Measurements from ENCODE around the gene IL22RA1. TPM values are rescaled to one million over a fixed set of nuclear protein-coding genes. Genes with fewer than 3 reads are reported as not detected.

IL22RA1 gene
- total and polyA plus RNA-seq, 2 donors from 2014 or later: 1.4 TPM

- DNase-seq: peak in 4 of 5 donors; percentile 48 to 81 (median 68)
- H3K27ac ChIP-seq (ENCODE audit: low read depth in 2 of 2, low read length in 2 of 2): peak overlapping the region; percentile 16 to 33
- intact Hi-C loops (cut with DNase I): no loop called here
These were observed 40.9 kb downstream of the IL22RA1 start for GRCh38 chr1:24101796-24102586.

GRCh38 chr1:24100945-24101737 is 41.8 kb downstream of the IL22RA1 start:
- Histone ChIP-seq H3K27ac (ENCODE audit: low read depth in 2 of 2, low read length in 2 of 2) (no peak overlapping the region), H3K9me3 (ENCODE audit: control insufficient read depth in 2 of 3, insufficient read depth in 1 of 3, low read length in 3 of 3) (no peaks in the 10 kb centered on the region), H3K27me3 (ENCODE audit: control insufficient read depth, insufficient read depth, low read length) (no peaks in the 10 kb centered on the region), H3K4me1 (ENCODE audit: control insufficient read depth in 2 of 3, insufficient read depth in 2 of 3, low read depth in 1 of 3, low read length in 3 of 3) (peaks cover 2 to 22% (median 10%) of the 10 kb centered on the region in 3 donors), H3K4me3 (ENCODE audit: low read length in 3 of 3) (no peak overlapping the region), H3K36me3 (ENCODE audit: control insufficient read depth in 2 of 3, insufficient read depth in 3 of 3, low read length in 3 of 3) (no peaks in the 10 kb centered on the region), H3K9ac (ENCODE audit: low read length in 3 of 3) (no peak overlapping the region)
- intact Hi-C loops (cut with DNase I): no loop called here
- no peak for FAIRE-seq
- peak in 1 of 5 donors; percentile 18 for DNase-seq
- no peak for TF ChIP-seq CTCF (IDR thresholded peaks at IDR 0.05; ENCODE audit: borderline replicate concordance, extremely low read depth, insufficient read depth)

More at GRCh38 chr1:24101796-24102586, 40.9 kb downstream of the IL22RA1 start:
- no peak for FAIRE-seq
- no peak overlapping the region for H3K9ac ChIP-seq (ENCODE audit: low read length in 3 of 3)
- H3K9me3 ChIP-seq (ENCODE audit: control insufficient read depth in 2 of 3, insufficient read depth in 1 of 3, low read length in 3 of 3): no peaks in the 10 kb centered on the region
- no peak overlapping the region for H3K4me3 ChIP-seq (ENCODE audit: low read length in 3 of 3)
- H3K4me1 ChIP-seq (ENCODE audit: control insufficient read depth in 2 of 3, insufficient read depth in 2 of 3, low read depth in 1 of 3, low read length in 3 of 3): peaks cover 2 to 22% (median 10%) of the 10 kb centered on the region in 3 donors
- no peak for TF ChIP-seq CTCF (IDR thresholded peaks at IDR 0.05; ENCODE audit: borderline replicate concordance, extremely low read depth, insufficient read depth)
- H3K36me3 ChIP-seq (ENCODE audit: control insufficient read depth in 2 of 3, insufficient read depth in 3 of 3, low read length in 3 of 3): no peaks in the 10 kb centered on the region
- H3K27me3 ChIP-seq (ENCODE audit: control insufficient read depth, insufficient read depth, low read length): no peaks in the 10 kb centered on the region

GRCh38 chr1:24098943-24099638 is 43.8 kb downstream of the IL22RA1 start:
- Histone ChIP-seq H3K27ac (ENCODE audit: low read depth in 2 of 2, low read length in 2 of 2) (peak overlapping the region; percentile 24 to 71), H3K9ac (ENCODE audit: low read length in 3 of 3) (peak overlapping the region in 1 of 3 donors; percentile 26), H3K36me3 (ENCODE audit: control insufficient read depth in 2 of 3, insufficient read depth in 3 of 3, low read length in 3 of 3) (no peaks in the 10 kb centered on the region), H3K9me3 (ENCODE audit: control insufficient read depth in 2 of 3, insufficient read depth in 1 of 3, low read length in 3 of 3) (no peaks in the 10 kb centered on the region), H3K4me1 (ENCODE audit: control insufficient read depth in 2 of 3, insufficient read depth in 2 of 3, low read depth in 1 of 3, low read length in 3 of 3) (peaks cover 2 to 21% (median 10%) of the 10 kb centered on the region in 3 donors), H3K27me3 (ENCODE audit: control insufficient read depth, insufficient read depth, low read length) (no peaks in the 10 kb centered on the region), H3K4me3 (ENCODE audit: low read length in 3 of 3) (peak overlapping the region in 1 of 3 donors; percentile 22)
- DNase-seq (peak in 2 of 5 donors; percentile 66 to 77), FAIRE-seq (no peak)
- intact Hi-C loops (cut with DNase I): no loop called here
- TF ChIP-seq CTCF (IDR thresholded peaks at IDR 0.05; ENCODE audit: borderline replicate concordance, extremely low read depth, insufficient read depth): no peak
